Calu3 (cell line): ENCODE results near the gene CCDC142. TPM values are rescaled to one million over a fixed set of nuclear protein-coding genes. Genes with fewer than 3 reads are reported as not detected.

Source experiments
- BruUV-seq: library from RNA; stranded (reverse); fragments of 400-500 nt; replicated peaks from 2 replicates; lab custom pipeline; 2021; lab: Mats Ljungman, UMichigan
- CTCF ChIA-PET: fragments of 300-600 bp; sonication (Branson Sonifier 250); formaldehyde crosslinking; loops from one replicate; lab custom pipeline; 2022; ENCODE audit warnings: antibody characterized with exemption; lab: Charles Lee
- DNase-seq: peaks from one replicate; pipeline ENCODE4 v3.0.0; 2022
- H3K27ac Mint-ChIP-seq: one replicate; pipeline ENCODE4 v1.8.0; 2022; ENCODE audit warnings: mixed read lengths; ENCODE audit not compliant: unreplicated experiment
- H3K27me3 Mint-ChIP-seq: one replicate; pipeline ENCODE4 v1.8.0; 2022; ENCODE audit warnings: mixed read lengths; ENCODE audit not compliant: unreplicated experiment
- H3K36me3 Mint-ChIP-seq: one replicate; pipeline ENCODE4 v1.8.0; 2022; ENCODE audit warnings: mild to moderate bottlenecking, moderate library complexity, mixed read lengths; ENCODE audit not compliant: insufficient read depth, unreplicated experiment
- H3K4me1 Mint-ChIP-seq: one replicate; pipeline ENCODE4 v1.8.0; 2022; ENCODE audit warnings: mild to moderate bottlenecking, low read depth, mixed read lengths; ENCODE audit not compliant: unreplicated experiment
- H3K4me3 Mint-ChIP-seq: one replicate; pipeline ENCODE4 v1.8.0; 2022; ENCODE audit warnings: mild to moderate bottlenecking, low read depth, moderate library complexity, mixed read lengths; ENCODE audit not compliant: unreplicated experiment
- H3K9me3 Mint-ChIP-seq: one replicate; pipeline ENCODE4 v1.8.0; 2022; ENCODE audit warnings: low read depth, mixed read lengths; ENCODE audit not compliant: unreplicated experiment
- CTCF ChIP-seq: fragments of 200-600 bp; IDR thresholded peaks from one replicate; pipeline ENCODE4 v1.8.0; 2022; ENCODE audit warnings: antibody characterized with exemption; ENCODE audit not compliant: unreplicated experiment
- intact Hi-C: fragments of 100-400 bp; cut with micrococcal nuclease; formaldehyde crosslinking; loops from one replicate; pipeline ENCODE4 v1.10.0; 2022; ENCODE audit not compliant: unreplicated experiment
- total RNA-seq: library from RNA; stranded (reverse); gene quantifications from 2 replicates; pipeline ENCODE4 v1.2.3, GENCODE V29; 2022

The CCDC142 gene
- total RNA-seq, 1 experiment from 2014 or later: 30.4 TPM

GRCh38 chr2:74503506-74504475, 21.0 kb upstream of the CCDC142 start:
- H3K36me3 Mint-ChIP-seq: peaks cover 64% of the 10 kb centered on the region
- H3K27ac Mint-ChIP-seq: peak overlapping the region; percentile 27
- no peaks in the 10 kb centered on the region for H3K9me3 Mint-ChIP-seq
- BruUV-seq: no TSS peak
- peaks cover 6% of the 10 kb centered on the region for H3K27me3 Mint-ChIP-seq
- TF ChIP-seq CTCF: no peak
- H3K4me1 Mint-ChIP-seq: peaks cover 42% of the 10 kb centered on the region
- peak overlapping the region; percentile 84 for H3K4me3 Mint-ChIP-seq
- DNase-seq: no peak
- intact Hi-C loops: no loop called here
- CTCF ChIA-PET: no interaction called here

- DNase-seq: peak; percentile 80
- CTCF ChIA-PET: no interaction called here
- Mint-ChIP-seq H3K9me3 (no peaks in the 10 kb centered on the region), H3K4me1 (peaks cover 43% of the 10 kb centered on the region), H3K27ac (peak overlapping the region; percentile 27), H3K27me3 (peaks cover 12% of the 10 kb centered on the region), H3K36me3 (peaks cover 68% of the 10 kb centered on the region), H3K4me3 (peak overlapping the region; percentile 84)
- no peak for TF ChIP-seq CTCF
- intact Hi-C loops: no loop called here
- no TSS peak for BruUV-seq
These were observed 20.1 kb upstream of the CCDC142 start for GRCh38 chr2:74502720-74503505.

GRCh38 chr2:74502147-74502719, 19.4 kb upstream of the CCDC142 start:
- CTCF ChIA-PET: no interaction called here
- BruUV-seq: no TSS peak
- TF ChIP-seq CTCF: no peak
- intact Hi-C loops: no loop called here
- H3K27me3 Mint-ChIP-seq: peaks cover 15% of the 10 kb centered on the region
- peak overlapping the region; percentile 84 for H3K4me3 Mint-ChIP-seq
- no peaks in the 10 kb centered on the region for H3K9me3 Mint-ChIP-seq
- H3K36me3 Mint-ChIP-seq: peaks cover 67% of the 10 kb centered on the region
- H3K4me1 Mint-ChIP-seq: peaks cover 43% of the 10 kb centered on the region
- peak; percentile 35 for DNase-seq
- peak overlapping the region; percentile 13 for H3K27ac Mint-ChIP-seq

- no peak overlapping the region for H3K27ac Mint-ChIP-seq
- peaks cover 15% of the 10 kb centered on the region for H3K27me3 Mint-ChIP-seq
- H3K4me3 Mint-ChIP-seq: peak overlapping the region; percentile 84
- no peak for DNase-seq
- peaks cover 60% of the 10 kb centered on the region for H3K36me3 Mint-ChIP-seq
- H3K4me1 Mint-ChIP-seq: peaks cover 43% of the 10 kb centered on the region
- no TSS peak for BruUV-seq
- intact Hi-C loops: no loop called here
- TF ChIP-seq CTCF: no peak
- H3K9me3 Mint-ChIP-seq: no peaks in the 10 kb centered on the region
- CTCF ChIA-PET: interaction anchor here (0.5 to 1.0 kb wide), 3 partner anchors 14 to 597 kb away, joined by 3 to 4 read pairs (median 3); no protein-coding TSS in a partner anchor
These were observed 18.7 kb upstream of the CCDC142 start for GRCh38 chr2:74501335-74502071.
